ENCODE data around the gene C2orf15.

GRCh38 chr2:99169534-99169933, 28.0 kb downstream of the C2orf15 start:
- TF ChIP-seq RAD21 (conservative IDR thresholded peaks at IDR 0.05) = no peak
- TF ChIP-seq CTCF (IDR thresholded peaks at IDR 0.05; ENCODE audit: poor library complexity, severe bottlenecking) = no peak
- TF ChIP-seq MXI1 (conservative IDR thresholded peaks at IDR 0.05; ENCODE audit: poor library complexity, severe bottlenecking) = no peak
- no peak for TF ChIP-seq SMC3 (conservative IDR thresholded peaks at IDR 0.05; ENCODE audit: poor library complexity)
- TF ChIP-seq EP300 (conservative IDR thresholded peaks at IDR 0.05; ENCODE audit: poor library complexity, severe bottlenecking) = no peak
- no peak for TF ChIP-seq EZH2 (IDR thresholded peaks at IDR 0.05; ENCODE audit: borderline replicate concordance, insufficient read depth, low read length, poor library complexity, severe bottlenecking)
- no peak for TF ChIP-seq TAF1 (IDR thresholded peaks at IDR 0.05; ENCODE audit: low read depth)
- TF ChIP-seq POLR2AphosphoS5 (IDR thresholded peaks at IDR 0.05) = no peak
